Neutrophil (primary cell): ENCODE measurements around the gene CCDC9.
"Not testable (repeated sequence)": the region's sequence is repeated elsewhere in the genome, so short reads cannot be mapped to it uniquely, and the experiment has no call there.

Source experiments
- H3K27ac ChIP-seq: fragments of 200-600 bp; sonication (generic); 2 replicates; pipeline ENCODE4 v1.5.1; 2016; ENCODE audit warnings: mild to moderate bottlenecking, moderate library complexity
- H3K27me3 ChIP-seq: fragments of 200-600 bp; sonication (generic); 2 replicates; pipeline ENCODE4 v1.6.0; 2016; ENCODE audit warnings: mild to moderate bottlenecking
- H3K36me3 ChIP-seq: fragments of 200-600 bp; sonication (generic); 2 replicates; pipeline ENCODE4 v1.5.1; 2017
- H3K4me1 ChIP-seq, 2 experiments: fragments of 200-600 bp in 1 of 2; sonication (generic) in 1 of 2; 1 replicate in 1 of 2; 2 replicates in 1 of 2; pipeline versions ENCODE4 v1.5.1 to v1.6.1; 2013 to 2016; ENCODE audit warnings: low read depth in 1 of 2, low read length in 1 of 2, mild to moderate bottlenecking in 1 of 2, moderate library complexity in 1 of 2; ENCODE audit not compliant: control insufficient read depth in 1 of 2, insufficient read depth in 1 of 2
- H3K4me3 ChIP-seq, 2 experiments: fragments of 200-600 bp in 1 of 2; sonication (generic) in 1 of 2; 1 replicate in 1 of 2; 2 replicates in 1 of 2; pipeline ENCODE4 v1.5.1; 2013 to 2016; ENCODE audit warnings: low read depth in 1 of 2, low read length in 1 of 2, mild to moderate bottlenecking in 1 of 2, moderate library complexity in 1 of 2
- H3K9me3 ChIP-seq: fragments of 200-600 bp; sonication (generic); 2 replicates; pipeline ENCODE4 v1.5.1; 2016
- CTCF ChIP-seq: fragments of 200-600 bp; sonication (generic); IDR thresholded peaks from 2 replicates; pipeline ENCODE4 v1.5.1; 2016; ENCODE audit warnings: antibody characterized with exemption

The CCDC9 gene

GRCh38 chr19:47243364-47243775 lies 13.0 kb upstream of the CCDC9 start:
- H3K4me3 ChIP-seq, result peak overlapping the region; percentile 51 to 60
- no peaks in the 10 kb centered on the region for H3K9me3 ChIP-seq
- H3K27me3 ChIP-seq, result peaks cover 67% of the 10 kb centered on the region
- H3K4me1 ChIP-seq, result peaks cover 37 to 47% of the 10 kb centered on the region in 2 experiments
- H3K27ac ChIP-seq, result peak overlapping the region; percentile 77
- TF ChIP-seq CTCF, result no peak
- H3K36me3 ChIP-seq, result no peaks in the 10 kb centered on the region

GRCh38 chr19:47243776-47244547 lies 12.4 kb upstream of the CCDC9 start:
- peaks cover 61% of the 10 kb centered on the region for H3K27me3 ChIP-seq
- no peaks in the 10 kb centered on the region for H3K9me3 ChIP-seq
- peak; percentile 100 for TF ChIP-seq CTCF
- H3K4me1 ChIP-seq, result peaks cover 37 to 47% of the 10 kb centered on the region in 2 experiments
- H3K27ac ChIP-seq, result peak overlapping the region; percentile 77
- H3K4me3 ChIP-seq, result peak overlapping the region; percentile 51 to 60
- no peaks in the 10 kb centered on the region for H3K36me3 ChIP-seq

GRCh38 chr19:47247308-47247990 lies 8.9 kb upstream of the CCDC9 start:
- peak; percentile 90 for TF ChIP-seq CTCF
- Histone ChIP-seq H3K4me1 (peaks cover 20 to 29% of the 10 kb centered on the region in 2 experiments), H3K27ac (no peak overlapping the region), H3K36me3 (no peaks in the 10 kb centered on the region), H3K9me3 (no peaks in the 10 kb centered on the region), H3K27me3 (peaks cover 31% of the 10 kb centered on the region), H3K4me3 (no peak overlapping the region)

- H3K4me3 ChIP-seq, H3K27me3 ChIP-seq, H3K36me3 ChIP-seq, H3K9me3 ChIP-seq: not testable (repeated sequence)
- Histone ChIP-seq H3K27ac (peak overlapping the region; percentile 26), H3K4me1 (peaks cover 11 to 17% of the 10 kb centered on the region in 2 experiments)
Measured at GRCh38 chr19:47253016-47253415, 3.3 kb upstream of the CCDC9 start.

GRCh38 chr19:47253467-47253881 lies 2.9 kb upstream of the CCDC9 start:
- peaks cover 14 to 22% of the 10 kb centered on the region in 2 experiments for H3K4me1 ChIP-seq
- peak overlapping the region; percentile 26 for H3K27ac ChIP-seq
- H3K9me3 ChIP-seq, result no peaks in the 10 kb centered on the region
- peaks cover 6% of the 10 kb centered on the region for H3K27me3 ChIP-seq
- peaks cover 3% of the 10 kb centered on the region for H3K36me3 ChIP-seq
- no peak for TF ChIP-seq CTCF
- H3K4me3 ChIP-seq, result no peak overlapping the region

- H3K4me3 ChIP-seq, result no peak overlapping the region
- H3K27ac ChIP-seq, result peak overlapping the region; percentile 26
- H3K4me1 ChIP-seq, result peaks cover 14 to 26% of the 10 kb centered on the region in 2 experiments
- peaks cover 6% of the 10 kb centered on the region for H3K27me3 ChIP-seq
- TF ChIP-seq CTCF, result no peak
- no peaks in the 10 kb centered on the region for H3K9me3 ChIP-seq
- peaks cover 8% of the 10 kb centered on the region for H3K36me3 ChIP-seq
Measured at GRCh38 chr19:47253970-47254369, 2.4 kb upstream of the CCDC9 start.
